Karpas-422 (cell line): Measurements from ENCODE around the gene ST3GAL3. TPM values are rescaled to one million over a fixed set of nuclear protein-coding genes. Genes with fewer than 3 reads are reported as not detected.

ENCODE experiments used
- DNase-seq: peaks from one replicate; pipeline ENCODE4 v3.0.0-alpha.2; 2015
- H2AFZ ChIP-seq: fragments of 200-600 bp; sonication (generic); 2 replicates; pipeline ENCODE4 v1.6.1; 2014; ENCODE audit warnings: antibody characterized with exemption, low read length, mixed read lengths
- H3K27ac ChIP-seq: fragments of 200-600 bp; sonication (generic); 2 replicates; pipeline ENCODE4 v1.5.1; 2014; ENCODE audit warnings: mild to moderate bottlenecking, low read length, moderate library complexity
- H3K27me3 ChIP-seq: fragments of 200-600 bp; sonication (generic); 2 replicates; pipeline ENCODE4 v1.6.1; 2014; ENCODE audit warnings: low read length, mixed read lengths
- H3K36me3 ChIP-seq: fragments of 200-600 bp; sonication (generic); 2 replicates; pipeline ENCODE4 v1.6.1; 2014; ENCODE audit warnings: low read length, mixed read lengths; ENCODE audit not compliant: insufficient read depth
- H3K4me1 ChIP-seq: fragments of 200-600 bp; sonication (generic); 2 replicates; pipeline ENCODE4 v1.6.1; 2014; ENCODE audit warnings: mild to moderate bottlenecking, low read length, mixed read lengths
- H3K4me2 ChIP-seq: fragments of 200-600 bp; sonication (generic); 2 replicates; pipeline ENCODE4 v1.6.1; 2014; ENCODE audit warnings: low read length, low read depth, mild to moderate bottlenecking; ENCODE audit not compliant: poor library complexity, severe bottlenecking
- H3K4me3 ChIP-seq: fragments of 200-600 bp; sonication (generic); 2 replicates; pipeline ENCODE4 v1.5.1; 2014; ENCODE audit warnings: mild to moderate bottlenecking, antibody characterized with exemption, low read length, mixed read lengths
- H3K79me2 ChIP-seq: fragments of 200-600 bp; sonication (generic); 2 replicates; pipeline ENCODE4 v1.6.1; 2014; ENCODE audit warnings: mild to moderate bottlenecking, low read length, mixed read lengths
- H3K9ac ChIP-seq: fragments of 200-600 bp; sonication (generic); 2 replicates; pipeline ENCODE4 v1.6.0; 2014; ENCODE audit warnings: low read length
- H3K9me2 ChIP-seq: fragments of 200-600 bp; sonication (generic), shearing (Covaris generic); replicated peaks from 2 replicates; pipeline ENCODE4 v1.6.0; 2014; ENCODE audit warnings: mild to moderate bottlenecking, low read length, moderate library complexity; ENCODE audit not compliant: insufficient read depth
- H3K9me3 ChIP-seq: fragments of 300-700, 200-600 bp; sonication (generic); 2 replicates; pipeline ENCODE4 v1.6.1; 2014; ENCODE audit warnings: low read length, mixed read lengths
- H4K20me1 ChIP-seq: fragments of 200-600 bp; sonication (generic); 2 replicates; pipeline ENCODE4 v1.6.1; 2014; ENCODE audit warnings: mild to moderate bottlenecking, antibody characterized with exemption, low read length, low read depth; ENCODE audit not compliant: insufficient read depth
- total RNA-seq: library from RNA; depleted of rRNA; stranded (reverse); fragments of >200 nt; shearing (Covaris generic); gene quantifications from 2 replicates; pipeline ENCODE4 v1.2.3, GENCODE V29; 2014; ENCODE audit warnings: low replicate concordance

ST3GAL3 gene
- total RNA-seq, 1 experiment from 2014 or later = 33.1 TPM

DNA sequence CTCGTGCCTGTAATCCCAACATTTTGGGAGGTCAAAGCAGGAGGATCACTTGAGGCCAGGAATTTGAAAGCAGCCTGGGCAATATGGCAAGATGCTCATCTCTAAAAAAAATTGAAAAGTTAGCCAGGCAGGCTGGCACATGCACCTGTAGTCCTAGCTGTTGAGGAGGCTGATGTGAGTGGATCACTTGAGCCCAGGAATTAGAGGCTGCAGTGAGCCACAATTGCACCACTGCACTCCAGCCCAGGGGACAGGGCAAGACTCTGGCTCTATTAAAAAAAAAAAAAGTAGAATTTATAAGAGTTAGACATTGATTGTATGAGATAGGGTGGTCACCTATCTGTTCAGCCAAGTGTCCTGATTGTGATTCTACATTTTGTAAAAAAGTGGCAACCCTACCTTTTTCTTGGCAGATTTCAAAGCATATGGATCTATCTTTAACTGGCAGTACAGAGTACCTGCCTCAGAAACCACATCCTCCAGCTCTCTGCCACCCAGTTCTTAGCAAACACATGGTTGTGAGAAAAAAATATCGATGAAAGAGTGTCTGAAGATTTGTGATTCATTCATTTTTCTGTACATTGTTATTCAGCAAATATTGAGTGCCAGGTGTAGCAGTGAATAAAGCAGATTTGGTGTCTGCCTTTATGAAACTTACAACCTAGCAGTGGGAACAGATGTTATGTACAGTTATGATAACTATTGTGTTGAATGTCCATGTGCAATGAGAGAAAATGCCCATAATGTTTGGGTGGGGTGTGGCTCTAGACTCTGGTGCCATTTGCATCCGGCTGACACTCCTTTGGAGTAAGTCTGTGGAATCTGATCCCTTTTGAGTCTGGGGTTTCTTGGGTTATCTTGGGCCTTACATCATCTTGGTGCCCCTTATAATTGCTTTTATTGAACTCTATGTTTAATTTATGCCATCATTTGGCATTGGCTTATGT lies 82.5 kb downstream of the ST3GAL3 start:
- Histone ChIP-seq H3K36me3 (peaks cover 5% of the 10 kb centered on the region; the same call in 1 of the 2 replicates), H4K20me1 (no peaks in the 10 kb centered on the region), H2AFZ (no peak overlapping the region), H3K4me3 (no peak overlapping the region), H3K9me2 (no peaks in the 10 kb centered on the region), H3K9me3 (no peaks in the 10 kb centered on the region), H3K4me2 (no peak overlapping the region), H3K27me3 (no peaks in the 10 kb centered on the region), H3K27ac (no peak overlapping the region), H3K79me2 (peaks cover 13% of the 10 kb centered on the region; the same call in 1 of the 2 replicates), H3K4me1 (peaks cover 18% of the 10 kb centered on the region), H3K9ac (no peak overlapping the region)
- DNase-seq = no peak

DNA sequence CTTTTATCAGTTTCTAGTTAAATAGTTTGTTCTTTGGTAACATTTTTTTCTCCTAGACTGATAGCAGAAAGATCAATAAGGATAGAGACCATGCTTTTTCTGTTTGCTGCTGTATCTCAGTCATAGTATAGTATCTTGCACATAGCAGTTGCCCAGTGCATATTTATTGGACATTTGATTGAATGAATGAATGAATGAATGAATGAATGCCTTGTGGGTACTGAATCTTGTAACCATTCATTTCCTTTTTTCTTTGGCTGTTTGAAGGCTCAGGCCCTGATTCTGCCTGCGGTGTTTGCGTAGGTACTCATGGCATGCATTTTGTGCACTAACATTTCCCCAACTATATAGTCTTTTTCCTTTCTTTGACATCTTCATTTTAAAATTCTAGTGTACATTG lies 83.9 kb downstream of the ST3GAL3 start:
- no peak overlapping the region for H3K4me3 ChIP-seq

DNA sequence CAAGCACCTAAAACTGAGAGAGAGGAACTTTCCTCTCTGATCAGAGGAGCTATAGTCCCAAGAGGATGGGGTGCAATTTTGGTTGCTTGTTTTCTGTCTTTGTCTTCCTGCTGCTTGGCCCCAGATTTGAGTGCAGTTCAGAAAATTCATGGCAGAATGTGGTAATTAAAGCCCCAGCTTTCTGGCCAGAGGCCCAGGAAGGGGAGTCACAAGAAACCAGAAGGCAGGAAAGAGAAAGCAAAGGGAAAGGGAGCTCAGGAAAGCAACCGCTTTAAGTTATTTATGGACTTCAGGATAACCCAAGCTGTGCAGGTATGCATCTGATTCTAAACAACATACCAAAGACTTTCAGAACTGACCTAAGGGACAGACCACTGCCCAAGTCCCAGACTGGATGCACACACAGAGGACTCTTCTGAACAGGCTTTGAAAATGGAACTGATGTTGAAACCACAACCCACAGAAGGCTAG lies 88.8 kb downstream of the ST3GAL3 start:
- no peaks in the 10 kb centered on the region for H4K20me1 ChIP-seq
- no peak overlapping the region for H3K27ac ChIP-seq
- H3K9me3 ChIP-seq = no peaks in the 10 kb centered on the region
- no peak overlapping the region for H3K9ac ChIP-seq
- no peak overlapping the region for H2AFZ ChIP-seq
- no peak overlapping the region for H3K4me3 ChIP-seq
- no peaks in the 10 kb centered on the region; the same call in 1 of the 2 replicates for H3K79me2 ChIP-seq
- peak overlapping the region; percentile 12 for H3K4me2 ChIP-seq
- no peaks in the 10 kb centered on the region for H3K27me3 ChIP-seq
- H3K36me3 ChIP-seq = peaks cover 5% of the 10 kb centered on the region; the same call in 1 of the 2 replicates
- no peaks in the 10 kb centered on the region for H3K9me2 ChIP-seq
- H3K4me1 ChIP-seq = peaks cover 26% of the 10 kb centered on the region
- peak; percentile 46 for DNase-seq

More for the DNA sequence above, 83.9 kb downstream of the ST3GAL3 start:
- Histone ChIP-seq H3K9me2 (no peaks in the 10 kb centered on the region), H2AFZ (no peak overlapping the region), H3K27ac (no peak overlapping the region), H3K36me3 (peaks cover 5% of the 10 kb centered on the region; the same call in 1 of the 2 replicates), H3K4me1 (peaks cover 30% of the 10 kb centered on the region), H3K79me2 (peaks cover 13% of the 10 kb centered on the region; the same call in 1 of the 2 replicates), H3K9me3 (no peaks in the 10 kb centered on the region), H4K20me1 (no peaks in the 10 kb centered on the region), H3K27me3 (no peaks in the 10 kb centered on the region), H3K9ac (no peak overlapping the region), H3K4me2 (no peak overlapping the region)
- no peak for DNase-seq

DNA sequence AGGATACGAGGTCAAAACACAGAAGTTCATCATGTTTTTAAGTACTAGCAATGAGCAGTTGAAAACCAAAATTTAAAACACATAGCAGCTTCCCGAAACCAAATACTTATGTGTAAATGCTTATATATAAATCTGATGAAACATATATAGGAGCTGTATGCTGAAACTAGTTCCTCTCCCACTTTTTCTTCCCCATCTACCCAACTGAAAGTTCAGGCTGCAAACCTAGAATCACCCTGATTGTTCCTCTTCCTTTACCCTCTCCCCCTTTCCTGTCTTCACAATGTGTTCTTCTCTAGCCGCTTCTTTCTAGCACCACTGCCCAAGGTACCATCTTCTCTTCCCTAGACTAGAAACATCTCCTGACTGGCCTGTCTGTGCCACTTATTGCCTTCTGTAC lies 90.6 kb downstream of the ST3GAL3 start:
- H3K27ac ChIP-seq = no peak overlapping the region
- H3K27me3 ChIP-seq = no peaks in the 10 kb centered on the region
- no peak for DNase-seq
- no peaks in the 10 kb centered on the region for H4K20me1 ChIP-seq
- H3K36me3 ChIP-seq = peaks cover under 1% of the 10 kb centered on the region; the same call in 1 of the 2 replicates
- H3K9ac ChIP-seq = no peak overlapping the region
- no peak overlapping the region for H3K4me2 ChIP-seq
- no peak overlapping the region for H2AFZ ChIP-seq
- no peaks in the 10 kb centered on the region for H3K9me2 ChIP-seq
- no peaks in the 10 kb centered on the region for H3K9me3 ChIP-seq
- peaks cover 30% of the 10 kb centered on the region for H3K4me1 ChIP-seq
- H3K4me3 ChIP-seq = no peak overlapping the region
- 0 out of 2 replicates have a peak, but pooled peaks cover 5% of the 10 kb centered on the region for H3K79me2 ChIP-seq

DNA sequence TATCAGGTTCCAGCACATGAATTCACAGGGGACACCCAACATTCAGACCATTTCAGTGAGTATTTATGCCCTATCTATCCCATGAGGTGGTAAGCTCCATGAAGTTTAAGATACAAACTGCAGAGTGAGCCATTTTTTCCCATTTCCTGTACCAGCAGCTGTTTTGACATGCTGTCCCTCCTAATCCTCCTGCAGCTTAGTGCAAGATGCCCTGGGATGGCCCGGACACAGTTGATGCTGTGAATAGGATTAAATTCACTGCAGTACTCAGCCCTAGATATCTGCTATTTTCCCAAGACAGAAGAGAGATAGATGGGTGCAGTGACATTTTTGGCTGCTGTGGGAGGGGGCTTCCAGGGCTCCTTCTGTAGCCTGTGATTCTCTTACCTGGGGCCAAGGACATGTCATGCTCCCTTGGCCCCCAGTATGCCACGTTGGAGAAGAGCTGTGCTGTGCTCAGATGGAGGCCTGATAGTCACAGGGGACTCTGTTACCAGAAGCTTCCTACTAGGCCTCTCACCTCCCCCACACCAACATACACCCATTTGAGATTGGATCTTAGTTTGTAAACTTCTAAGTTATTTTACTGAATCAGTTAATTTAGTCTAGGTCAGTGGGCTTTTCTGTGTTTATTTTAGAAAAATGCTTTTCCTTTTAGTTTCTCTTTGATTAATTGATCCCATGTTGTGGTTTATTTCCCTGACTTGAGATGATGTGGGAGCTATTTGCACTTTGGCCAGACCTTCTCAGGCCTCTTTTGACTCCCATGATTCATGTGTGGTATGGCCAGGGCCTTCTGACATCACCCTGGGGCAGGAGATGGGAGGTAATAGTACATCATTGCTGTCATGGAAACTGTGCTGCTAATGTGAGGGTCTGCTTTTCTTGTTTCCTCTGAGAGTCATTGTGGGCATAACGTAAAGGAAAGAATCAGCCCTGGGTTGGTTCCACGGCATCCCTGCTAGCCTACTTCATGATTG lies 92.6 kb downstream of the ST3GAL3 start:
- no peak overlapping the region for H2AFZ ChIP-seq
- no peaks in the 10 kb centered on the region for H3K9me2 ChIP-seq
- H3K9me3 ChIP-seq = no peaks in the 10 kb centered on the region
- peaks cover 44% of the 10 kb centered on the region for H3K4me1 ChIP-seq
- H3K79me2 ChIP-seq = 0 out of 2 replicates have a peak, but pooled peaks cover 5% of the 10 kb centered on the region
- no peaks in the 10 kb centered on the region for H4K20me1 ChIP-seq
- H3K4me2 ChIP-seq = no peak overlapping the region
- H3K27me3 ChIP-seq = no peaks in the 10 kb centered on the region
- H3K4me3 ChIP-seq = no peak overlapping the region
- no peak for DNase-seq
- H3K27ac ChIP-seq = no peak overlapping the region; the same call in 1 of the 2 replicates
- H3K36me3 ChIP-seq = no peaks in the 10 kb centered on the region
- H3K9ac ChIP-seq = no peak overlapping the region

DNA sequence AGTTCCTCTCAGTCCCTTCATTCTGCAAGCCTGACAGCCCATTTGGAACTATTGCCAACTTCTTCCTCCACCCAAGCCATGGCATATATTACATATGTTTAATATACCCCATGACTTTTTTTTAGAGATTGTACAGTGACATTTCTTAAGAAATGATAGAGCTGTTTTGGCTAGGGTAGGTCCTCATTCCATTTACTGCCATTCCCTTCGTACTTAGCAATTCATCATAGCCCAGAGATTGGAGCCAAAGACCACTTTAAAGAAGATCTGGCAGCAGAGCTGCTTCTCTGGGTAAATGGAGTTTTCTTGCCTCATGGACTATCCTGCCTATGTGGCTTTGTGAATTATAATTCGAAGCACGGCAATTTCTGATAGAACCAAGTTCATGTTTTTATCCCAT lies 93.4 kb downstream of the ST3GAL3 start:
- Histone ChIP-seq H2AFZ (no peak overlapping the region), H3K36me3 (no peaks in the 10 kb centered on the region), H3K4me3 (no peak overlapping the region), H3K27me3 (no peaks in the 10 kb centered on the region), H3K79me2 (0 out of 2 replicates have a peak, but pooled peaks cover 5% of the 10 kb centered on the region), H3K9me2 (no peaks in the 10 kb centered on the region), H3K9me3 (no peaks in the 10 kb centered on the region), H3K4me2 (no peak overlapping the region), H3K9ac (no peak overlapping the region), H3K27ac (no peak overlapping the region), H4K20me1 (no peaks in the 10 kb centered on the region), H3K4me1 (peaks cover 36% of the 10 kb centered on the region)
- no peak for DNase-seq

DNA sequence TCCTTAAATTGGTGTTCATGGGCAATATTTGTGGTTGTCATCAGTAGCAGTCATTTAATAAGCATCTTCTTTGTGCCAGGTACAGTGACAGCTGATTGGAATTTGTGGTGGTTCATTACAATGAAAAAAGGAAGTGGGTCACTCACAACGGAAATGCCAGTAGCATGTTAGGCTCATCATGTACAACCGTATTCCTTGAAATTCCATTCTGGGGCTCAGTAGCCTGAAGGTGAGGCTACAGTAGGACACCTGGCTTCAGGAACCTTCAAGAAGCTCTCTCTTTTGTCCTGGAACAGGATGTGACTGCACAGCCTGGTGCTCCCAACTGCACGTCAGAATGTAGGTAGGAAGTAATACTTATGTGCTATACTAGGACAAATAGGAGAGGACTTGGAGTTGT lies 93.9 kb downstream of the ST3GAL3 start:
- no peaks in the 10 kb centered on the region for H3K9me2 ChIP-seq
- peaks cover 32% of the 10 kb centered on the region for H3K4me1 ChIP-seq
- no peak for DNase-seq
- no peak overlapping the region for H3K4me3 ChIP-seq
- no peaks in the 10 kb centered on the region for H3K36me3 ChIP-seq
- H3K27ac ChIP-seq = no peak overlapping the region
- 0 out of 2 replicates have a peak, but pooled peaks cover 5% of the 10 kb centered on the region for H3K79me2 ChIP-seq
- H3K9me3 ChIP-seq = no peaks in the 10 kb centered on the region
- no peaks in the 10 kb centered on the region for H4K20me1 ChIP-seq
- H3K9ac ChIP-seq = no peak overlapping the region
- H3K4me2 ChIP-seq = no peak overlapping the region
- no peak overlapping the region for H2AFZ ChIP-seq
- no peaks in the 10 kb centered on the region for H3K27me3 ChIP-seq
